GM12878 (cell line): ENCODE results near the gene PLEKHH1. TPM values are rescaled to one million over a fixed set of nuclear protein-coding genes. Genes with fewer than 3 reads are reported as not detected.

Experiments used
- ATAC-seq: fragments of 200-7000 bp; cut with Tn5 transposase; 3 replicates; pipeline ENCODE4 v1.9.1; 2020; ENCODE audit warnings: mild to moderate bottlenecking, moderate library complexity
- BruUV-seq: library from RNA; stranded (reverse); fragments of 400-500 nt; replicated peaks from 2 replicates; lab custom pipeline; 2021; lab: Mats Ljungman, UMichigan
- CTCF ChIA-PET: fragments of 300-600 bp; sonication (Branson Sonifier 250); formaldehyde crosslinking; extraction: SDS; loops from one replicate; lab custom pipeline; 2021; ENCODE audit warnings: inconsistent platforms; lab: Yijun Ruan, JAX
- POLR2A ChIA-PET: fragments of 350-600 bp; formaldehyde crosslinking; extraction: SDS; loops from one replicate; lab custom pipeline; 2021; ENCODE audit warnings: inconsistent platforms; lab: Charles Lee
- RAD21 ChIA-PET: fragments of 300-600 bp; sonication (Branson Sonifier 250); formaldehyde crosslinking; loops from one replicate; lab custom pipeline; 2023; ENCODE audit warnings: antibody characterized with exemption; ENCODE audit not compliant: unreplicated experiment; lab: Charles Lee
- SMC1A ChIA-PET: fragments of 300-600 bp; sonication (Branson Sonifier 250); formaldehyde crosslinking; loops from one replicate; lab custom pipeline; 2023; ENCODE audit not compliant: unreplicated experiment, uncharacterized antibody; lab: Charles Lee
- DNase-seq: peaks from one replicate; pipeline ENCODE4 v3.0.0-alpha.2; 2011; ENCODE audit warnings: low read depth, low spot score
- FAIRE-seq: peaks from 3 replicates; lab custom pipeline; 2011; peaks lifted over from hg19 to GRCh38; lab: Jason Lieb, UNC
- H2AFZ ChIP-seq: 2 replicates; pipeline ENCODE4 v1.6.0; 2011; ENCODE audit warnings: low read depth, low read length, control low read depth; ENCODE audit not compliant: control insufficient read depth
- H3K27ac ChIP-seq: 2 replicates; pipeline ENCODE4 v1.5.1; 2011; ENCODE audit warnings: control low read depth; ENCODE audit not compliant: control insufficient read depth, insufficient read depth
- H3K27me3 ChIP-seq, 2 experiments: replicated peaks in 1 of 2; 2 replicates each; pipeline versions ENCODE4 v1.6.0 to v1.6.1; 2011; ENCODE audit warnings: low read length in 1 of 2; ENCODE audit not compliant: control insufficient read depth in 2 of 2, insufficient read depth in 2 of 2
- H3K36me3 ChIP-seq, 2 experiments: 2 replicates each; pipeline ENCODE4 v1.5.1; 2011; ENCODE audit warnings: low read length in 1 of 2; ENCODE audit not compliant: control insufficient read depth in 2 of 2, insufficient read depth in 2 of 2
- H3K4me1 ChIP-seq: 2 replicates; pipeline ENCODE4 v1.6.1; 2011; ENCODE audit warnings: mild to moderate bottlenecking, low read length, moderate library complexity, mixed read lengths; ENCODE audit not compliant: control insufficient read depth, insufficient read depth
- H3K4me2 ChIP-seq: 2 replicates; pipeline ENCODE4 v1.6.0; 2011; ENCODE audit warnings: control low read depth; ENCODE audit not compliant: control insufficient read depth, insufficient read depth
- H3K4me3 ChIP-seq: fragments of 200-600 bp; sonication (generic); 2 replicates; pipeline ENCODE4 v1.5.1; 2016
- H3K79me2 ChIP-seq: 2 replicates; pipeline ENCODE4 v1.6.0; 2011; ENCODE audit warnings: low read length; ENCODE audit not compliant: control insufficient read depth, insufficient read depth
- H3K9ac ChIP-seq: 2 replicates; pipeline ENCODE4 v1.8.0; 2011; ENCODE audit warnings: low read length, control low read depth, mixed read lengths; ENCODE audit not compliant: control insufficient read depth, insufficient read depth
- H3K9me3 ChIP-seq: replicated peaks from 3 replicates; pipeline ENCODE4 v1.5.1; 2011; ENCODE audit warnings: mild to moderate bottlenecking, low read length; ENCODE audit not compliant: control insufficient read depth, insufficient read depth
- H4K20me1 ChIP-seq: 2 replicates; pipeline ENCODE4 v1.6.0; 2011; ENCODE audit not compliant: control insufficient read depth, insufficient read depth
- ATF3 ChIP-seq: IDR thresholded peaks from 2 replicates; pipeline ENCODE4 v1.6.1; 2011; ENCODE audit warnings: low read depth, mild to moderate bottlenecking, low read length, moderate library complexity, borderline replicate concordance; ENCODE audit errors: extremely low read depth
- BHLHE40 ChIP-seq, 2 experiments: fragments of 450-650 bp in 1 of 2; IDR thresholded peaks; 2 replicates each; pipeline ENCODE4 v1.6.1; 2011 to 2017; ENCODE audit warnings: low read depth in 2 of 2, borderline replicate concordance in 1 of 2, improper control_type of control experiment in 1 of 2, low read length in 1 of 2, mild to moderate bottlenecking in 1 of 2
- CREB1 ChIP-seq: IDR thresholded peaks from 2 replicates; pipeline ENCODE4 v1.6.1; 2012; ENCODE audit warnings: low read depth, mild to moderate bottlenecking, inconsistent platforms
- E4F1 ChIP-seq: fragments of 450-650 bp; IDR thresholded peaks from 2 replicates; pipeline ENCODE4 v1.6.1; 2018; ENCODE audit warnings: borderline replicate concordance, mild to moderate bottlenecking; ENCODE audit not compliant: partially characterized antibody
- HDGF ChIP-seq: fragments of 450-650 bp; IDR thresholded peaks from 2 replicates; pipeline ENCODE4 v1.6.1; 2016; ENCODE audit warnings: antibody characterized with exemption
- IKZF2 ChIP-seq, 2 experiments: fragments of 450-650 bp; IDR thresholded peaks; 2 replicates each; pipeline ENCODE4 v1.6.1; 2017; ENCODE audit warnings: mild to moderate bottlenecking in 2 of 2, moderate library complexity in 2 of 2
- KDM1A ChIP-seq: fragments of 200-600 bp; sonication (generic); IDR thresholded peaks from 2 replicates; pipeline ENCODE4 v1.6.1; 2016; ENCODE audit warnings: borderline replicate concordance
- MTA3 ChIP-seq: IDR thresholded peaks from 2 replicates; pipeline ENCODE4 v1.6.1; 2012; ENCODE audit warnings: low read length, inconsistent platforms, borderline replicate concordance
- MXI1 ChIP-seq: fragments of 150-350 bp; IDR thresholded peaks from 2 replicates; pipeline ENCODE4 v1.6.1; 2011; ENCODE audit warnings: low read depth, mild to moderate bottlenecking, inconsistent platforms, low read length, improper control_type of control experiment
- NRF1 ChIP-seq: conservative IDR thresholded peaks from 2 replicates; pipeline ENCODE4 v1.6.1; 2011; ENCODE audit warnings: mild to moderate bottlenecking, low read depth, low read length, improper control_type of control experiment
- POLR2AphosphoS2 ChIP-seq: IDR thresholded peaks from 2 replicates; pipeline ENCODE4 v1.6.1; 2011; ENCODE audit warnings: low read depth, mild to moderate bottlenecking, low read length, improper control_type of control experiment, moderate library complexity
- RUNX3 ChIP-seq: IDR thresholded peaks from 2 replicates; pipeline ENCODE4 v1.6.1; 2012; ENCODE audit warnings: low read length, inconsistent platforms
- SMAD5 ChIP-seq: IDR thresholded peaks from 2 replicates; pipeline ENCODE4 v1.6.1; 2016; ENCODE audit warnings: antibody characterized with exemption, low read depth
- SP1 ChIP-seq: IDR thresholded peaks from one replicate; pipeline ENCODE4 v1.6.1; 2011; ENCODE audit warnings: low read depth, low read length
- SREBF2 ChIP-seq: IDR thresholded peaks from 2 replicates; pipeline ENCODE4 v1.6.1; 2012; ENCODE audit warnings: mild to moderate bottlenecking, low read length
- SUZ12 ChIP-seq: fragments of 200-600 bp; sonication (generic); IDR thresholded peaks from one replicate; pipeline ENCODE4 v1.6.1; 2018; ENCODE audit warnings: antibody characterized with exemption, mild to moderate bottlenecking; ENCODE audit not compliant: unreplicated experiment
- TARDBP ChIP-seq: IDR thresholded peaks from 2 replicates; pipeline ENCODE4 v1.6.1; 2016; ENCODE audit warnings: borderline replicate concordance
- ZNF384 ChIP-seq: IDR thresholded peaks from 2 replicates; pipeline ENCODE4 v1.6.1; 2012; ENCODE audit warnings: low read depth, mild to moderate bottlenecking, low read length, improper control_type of control experiment, borderline replicate concordance
- ZSCAN29 ChIP-seq: fragments of 450-650 bp; IDR thresholded peaks from 2 replicates; pipeline ENCODE4 v1.6.1; 2017; ENCODE audit warnings: mild to moderate bottlenecking, moderate library complexity
- WGBS: methylation state at CpG from one replicate; pipeline ENCODE4 v1.1.6; 2016; ENCODE audit warnings: low lambda C conversion rate; ENCODE audit not compliant: insufficient replicate concordance, insufficient coverage; ENCODE audit errors: missing lambda C conversion rate; 5-methylcytosine and 5-hydroxymethylcytosine counted together
- in situ Hi-C: fragments of 300-500 bp; cut with MboI; formaldehyde crosslinking; loops from 9 replicates; pipeline ENCODE4 v1.14.3; 2018; ENCODE audit warnings: mixed read lengths
- intact Hi-C: fragments of 100-400 bp; cut with micrococcal nuclease; formaldehyde crosslinking; loops from one replicate; pipeline ENCODE4 v1.14.2; 2022; ENCODE audit not compliant: unreplicated experiment
- polyA plus RNA-seq, 11 experiments: library from polyadenylated mRNA; depleted of rRNA in 4 of 11; unstranded in 6 of 11; stranded (reverse) in 5 of 11; fragments of >200 nt; fragmentation: Nextera tagmentation in 4 of 11; fragmentation: Illumina TruSeq in 1 of 11; extraction: Ambion mirVana in 4 of 11; extraction: Trizol in 1 of 11; gene quantifications; 1 replicate in 1 of 11; 2 replicates in 10 of 11; pipeline versions ENCODE4 v1.2.1 to v1.2.3, GENCODE V29; 2011 to 2016; ENCODE audit warnings: inconsistent platforms in 2 of 11, missing spikeins in 2 of 11, low read depth in 1 of 11
- total RNA-seq, 4 experiments: library from RNA; depleted of rRNA in 3 of 4; stranded (reverse); fragments of >200 nt in 3 of 4; fragmentation: Illumina TruSeq in 1 of 4; extraction: Trizol in 1 of 4; gene quantifications; 2 replicates each; pipeline versions ENCODE4 v1.2.1 to v1.2.3, GENCODE V29; 2013 to 2021

The PLEKHH1 gene
- total and polyA plus RNA-seq, 10 of the 15 experiments (the other 5 are each of a cell fraction or from before 2014, with no cell fraction given), result 0.11 to 0.95 (median 0.41) TPM

- H3K4me2 ChIP-seq, result no peak overlapping the region
- no peaks in the 10 kb centered on the region; a peak in 1 of 4 replicates for H3K36me3 ChIP-seq
- H3K79me2 ChIP-seq, result no peaks in the 10 kb centered on the region
- no peak for ATAC-seq
- H3K27me3 ChIP-seq, result no peaks in the 10 kb centered on the region
- no peaks in the 10 kb centered on the region for H4K20me1 ChIP-seq
- in situ Hi-C loops (no loop called here), intact Hi-C loops (no loop called here)
- WGBS, result 92% methylated on average over 9 of the region's 9 CpGs
- SMC1A ChIA-PET, result no interaction called here
- H3K27ac ChIP-seq, result 0 out of 2 replicates have a peak overlapping the region, but pooled peaks have one; percentile 56
- no peak overlapping the region for H3K9ac ChIP-seq
- no peak for FAIRE-seq
- peaks cover 26% of the 10 kb centered on the region for H3K9me3 ChIP-seq
- CTCF ChIA-PET, result interaction anchor here (1.3 to 1.5 kb wide), 4 partner anchors 10 to 79 kb away, joined by 3 to 5 read pairs (median 3); no protein-coding TSS in a partner anchor
- H3K4me1 ChIP-seq, result peaks cover 38% of the 10 kb centered on the region
- no peak for DNase-seq
- RAD21 ChIA-PET, result no interaction called here
- POLR2A ChIA-PET, result no interaction called here
- TF ChIP-seq SMAD5 (no peak), MXI1 (no peak), SUZ12 (no peak), SP1 (no peak), HDGF (no peak), BHLHE40 (IDR thresholded peaks at IDR 0.05; ENCODE audit: borderline replicate concordance in 1 of 2, low read depth in 2 of 2, low read length in 1 of 2) (no peak), E4F1 (no peak), ZNF384 (no peak), TARDBP (no peak), KDM1A (no peak), RUNX3 (no peak), CREB1 (no peak), MTA3 (no peak), SREBF2 (no peak), POLR2AphosphoS2 (no peak), NRF1 (no peak), ZSCAN29 (no peak), IKZF2 (IDR thresholded peaks at IDR 0.05) (no peak), ATF3 (no peak)
- no peak overlapping the region for H3K4me3 ChIP-seq
- no TSS peak for BruUV-seq
- no peak overlapping the region for H2AFZ ChIP-seq
Measured at GRCh38 chr14:67491741-67492507, 41.2 kb upstream of the PLEKHH1 start.
